Hepatocyte (in vitro differentiated cells): Measurements from ENCODE around the gene MED13L. TPM values are rescaled to one million over a fixed set of nuclear protein-coding genes. Genes with fewer than 3 reads are reported as not detected.
A peak's percentile ranks its signal among the peaks of the same experiment; 100 is the strongest.

ENCODE experiments used
- DNase-seq: peaks from one replicate; pipeline ENCODE4 v3.0.0-alpha.2; 2016; ENCODE audit warnings: low spot score
- H2AFZ ChIP-seq: fragments of 200-600 bp; sonication (generic); 2 replicates; pipeline ENCODE4 v1.6.0; 2016; ENCODE audit warnings: antibody characterized with exemption, mild to moderate bottlenecking
- H3K27ac ChIP-seq: fragments of 200-600 bp; sonication (generic); 2 replicates; pipeline ENCODE4 v1.5.1; 2016; ENCODE audit warnings: mild to moderate bottlenecking
- H3K27me3 ChIP-seq: fragments of 200-600 bp; sonication (generic); 2 replicates; pipeline ENCODE4 v1.6.1; 2016
- H3K36me3 ChIP-seq: fragments of 200-600 bp; sonication (generic); replicated peaks from 2 replicates; pipeline ENCODE4 v1.5.1; 2016; ENCODE audit warnings: low read depth; ENCODE audit not compliant: insufficient read depth
- H3K4me1 ChIP-seq: fragments of 200-600 bp; sonication (generic); 2 replicates; pipeline ENCODE4 v1.5.1; 2016; ENCODE audit warnings: mild to moderate bottlenecking, moderate library complexity; ENCODE audit not compliant: insufficient read depth
- H3K4me2 ChIP-seq: fragments of 200-600 bp; sonication (generic); 2 replicates; pipeline ENCODE4 v1.6.0; 2016
- H3K4me3 ChIP-seq: fragments of 200-600 bp; sonication (generic); 2 replicates; pipeline ENCODE4 v1.5.1; 2016; ENCODE audit warnings: mild to moderate bottlenecking
- H3K79me2 ChIP-seq: fragments of 200-600 bp; sonication (generic); 2 replicates; pipeline ENCODE4 v1.6.0; 2017; ENCODE audit warnings: mild to moderate bottlenecking
- H3K9me2 ChIP-seq: fragments of 200-600 bp; sonication (generic); replicated peaks from 2 replicates; pipeline ENCODE4 v1.6.0; 2017; ENCODE audit warnings: mild to moderate bottlenecking; ENCODE audit not compliant: insufficient read depth
- H3K9me3 ChIP-seq: fragments of 200-600 bp; sonication (generic); 2 replicates; pipeline ENCODE4 v1.5.1; 2016; ENCODE audit warnings: low read depth, mild to moderate bottlenecking
- H4K20me1 ChIP-seq: fragments of 200-600 bp; sonication (generic); 2 replicates; pipeline ENCODE4 v1.6.0; 2016; ENCODE audit warnings: mild to moderate bottlenecking; ENCODE audit not compliant: insufficient read depth, poor library complexity, severe bottlenecking
- CTCF ChIP-seq: fragments of 200-600 bp; sonication (generic); IDR thresholded peaks from 2 replicates; pipeline ENCODE4 v1.5.1; 2016; ENCODE audit warnings: antibody characterized with exemption, mild to moderate bottlenecking; ENCODE audit not compliant: poor library complexity
- EZH2 ChIP-seq: fragments of 200-600 bp; sonication (generic); IDR thresholded peaks from 2 replicates; pipeline ENCODE4 v1.6.1; 2016; ENCODE audit warnings: antibody characterized with exemption, mild to moderate bottlenecking, borderline replicate concordance
- EZH2phosphoT487 ChIP-seq: fragments of 200-600 bp; sonication (generic); IDR thresholded peaks from one replicate; pipeline ENCODE4 v1.6.1; 2018; ENCODE audit warnings: antibody characterized with exemption, mild to moderate bottlenecking, low read depth, moderate library complexity; ENCODE audit not compliant: unreplicated experiment, severe bottlenecking
- WGBS: methylation state at CpG from one replicate; pipeline ENCODE4 v1.1.6; 2016; ENCODE audit warnings: low lambda C conversion rate; ENCODE audit errors: missing lambda C conversion rate; 5-methylcytosine and 5-hydroxymethylcytosine counted together
- polyA plus RNA-seq: library from polyadenylated mRNA; unstranded; fragments of >200 nt; fragmentation: Nextera tagmentation; extraction: Ambion mirVana; gene quantifications from 2 replicates; pipeline ENCODE4 v1.2.1, GENCODE V29; 2016
- total RNA-seq: library from RNA; depleted of rRNA; stranded (reverse); fragments of >200 nt; gene quantifications from 2 replicates; pipeline ENCODE4 v1.2.3, GENCODE V29; 2014

The MED13L gene
- total and polyA plus RNA-seq, 2 experiments from 2014 or later: 23.7 to 135 TPM

DNA sequence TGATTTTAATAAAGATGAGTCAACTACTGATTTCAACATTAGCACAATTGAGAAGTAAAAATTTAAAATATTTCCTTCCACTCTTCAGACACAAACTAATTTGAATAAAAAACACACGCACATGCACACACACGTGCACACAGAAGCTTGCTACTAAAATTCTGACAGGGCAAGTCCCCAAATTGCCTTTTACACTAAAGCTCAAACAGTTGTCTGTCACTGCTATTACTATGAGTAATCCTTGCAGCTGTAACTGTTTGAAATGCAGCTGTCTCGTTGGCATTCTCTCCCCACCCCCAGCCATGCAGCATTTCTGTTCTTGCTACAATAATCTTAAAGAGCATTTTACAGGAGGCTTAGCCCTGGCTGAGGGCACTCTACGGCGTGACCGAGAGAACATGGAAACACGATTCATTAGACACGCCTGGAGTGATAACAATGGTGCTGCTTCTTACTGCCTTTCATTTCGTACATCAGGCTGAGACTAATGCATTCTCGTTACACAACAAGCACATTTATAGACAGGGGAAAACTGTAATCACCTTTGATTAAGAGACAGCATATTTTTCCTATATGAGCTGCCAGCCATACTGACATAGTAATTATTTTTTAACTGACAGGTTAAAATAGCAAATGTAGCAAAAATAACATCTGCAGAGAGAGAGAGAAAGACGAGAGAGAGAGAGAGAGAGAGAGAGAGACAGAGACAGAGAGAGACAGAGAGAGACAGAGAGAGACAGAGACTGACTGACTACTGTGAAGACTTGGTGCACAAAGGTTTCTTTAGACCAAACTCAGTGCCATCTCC is 153.8 kb downstream of the MED13L start:
- Histone ChIP-seq H3K4me1 (peaks cover 42% of the 10 kb centered on the region), H4K20me1 (peaks cover 85% of the 10 kb centered on the region), H3K27me3 (no peaks in the 10 kb centered on the region), H3K9me3 (no peaks in the 10 kb centered on the region), H3K4me2 (peak overlapping the region; percentile 63), H3K36me3 (no peaks in the 10 kb centered on the region), H3K9me2 (no peaks in the 10 kb centered on the region), H2AFZ (no peak overlapping the region), H3K27ac (no peak overlapping the region), H3K4me3 (no peak overlapping the region), H3K79me2 (peaks cover 97% of the 10 kb centered on the region)
- no peak for TF ChIP-seq CTCF
- no peak for TF ChIP-seq EZH2phosphoT487
- no peak for TF ChIP-seq EZH2
- WGBS: 30% methylated on average over 11 of the region's 11 CpGs
- DNase-seq: peak; percentile 28

GRCh38 chr12:116122628-116123027 is 154.9 kb downstream of the MED13L start:
- DNase-seq: no peak
- TF ChIP-seq CTCF: no peak
- TF ChIP-seq EZH2phosphoT487: no peak
- no peak for TF ChIP-seq EZH2
- H2AFZ ChIP-seq: no peak overlapping the region
- H3K27me3 ChIP-seq: no peaks in the 10 kb centered on the region
- peaks cover 85% of the 10 kb centered on the region for H4K20me1 ChIP-seq
- H3K9me3 ChIP-seq: no peaks in the 10 kb centered on the region
- H3K4me3 ChIP-seq: no peak overlapping the region
- WGBS: 36% methylated on average over 3 of the region's 3 CpGs
- no peak overlapping the region for H3K27ac ChIP-seq
- no peaks in the 10 kb centered on the region for H3K9me2 ChIP-seq
- H3K79me2 ChIP-seq: peaks cover 97% of the 10 kb centered on the region
- H3K36me3 ChIP-seq: no peaks in the 10 kb centered on the region
- H3K4me1 ChIP-seq: peaks cover 35% of the 10 kb centered on the region
- peak overlapping the region; percentile 12 for H3K4me2 ChIP-seq

GRCh38 chr12:116121453-116121871 is 156.0 kb downstream of the MED13L start:
- peaks cover 97% of the 10 kb centered on the region for H3K79me2 ChIP-seq
- H3K9me3 ChIP-seq: no peaks in the 10 kb centered on the region
- no peaks in the 10 kb centered on the region for H3K9me2 ChIP-seq
- TF ChIP-seq CTCF (no peak), EZH2 (no peak), EZH2phosphoT487 (no peak)
- H3K4me1 ChIP-seq: peaks cover 33% of the 10 kb centered on the region
- H3K27me3 ChIP-seq: no peaks in the 10 kb centered on the region
- WGBS: 19% methylated on average over 2 of the region's 2 CpGs
- no peak overlapping the region for H3K27ac ChIP-seq
- peaks cover 83% of the 10 kb centered on the region for H4K20me1 ChIP-seq
- H3K36me3 ChIP-seq: no peaks in the 10 kb centered on the region
- no peak for DNase-seq
- peak overlapping the region; percentile 54 for H3K4me2 ChIP-seq
- H2AFZ ChIP-seq: no peak overlapping the region
- H3K4me3 ChIP-seq: no peak overlapping the region
